Heart right ventricle (tissue), 16 donors: ENCODE measurements around the gene CYS1. TPM values are rescaled to one million over a fixed set of nuclear protein-coding genes. Genes with fewer than 3 reads are reported as not detected.
A peak's percentile ranks its signal among the peaks of the same experiment; 100 is the strongest.

Source experiments
- ATAC-seq, 8 donors: fragments of 200-7000 bp; cut with Tn5 transposase; one replicate each; pipeline ENCODE4 v1.9.1; 2020; ENCODE audit warnings: mild to moderate bottlenecking in 8 of 8, moderate library complexity in 8 of 8, moderate number of reproducible peaks in 1 of 8
- DNase-seq, 2 donors: peaks; one replicate each; pipeline ENCODE4 v3.0.0-alpha.2; 2020
- H3K27ac ChIP-seq, 10 donors: fragments of 200-600 bp; sonication (generic) in 2 of 10; one replicate each; pipeline versions ENCODE4 v1.5.0 to v1.8.0; 2020 to 2022; ENCODE audit warnings: mild to moderate bottlenecking in 3 of 10
- H3K27me3 ChIP-seq, 7 donors: fragments of 200-600 bp; one replicate each; pipeline ENCODE4 v1.8.0; 2021 to 2022; ENCODE audit warnings: mild to moderate bottlenecking in 2 of 7
- H3K36me3 ChIP-seq, 9 donors: fragments of 200-600 bp; sonication (generic) in 1 of 9; one replicate each; pipeline versions ENCODE4 v1.5.0 to v1.8.0; 2020 to 2022; ENCODE audit warnings: mild to moderate bottlenecking in 2 of 9
- H3K4me1 ChIP-seq, 9 donors: fragments of 200-600 bp; sonication (generic) in 1 of 9; one replicate each; pipeline versions ENCODE4 v1.5.0 to v1.8.0; 2020 to 2022; ENCODE audit warnings: mild to moderate bottlenecking in 4 of 9
- H3K4me3 ChIP-seq, 10 donors: fragments of 200-600 bp; sonication (generic) in 2 of 10; one replicate each; pipeline versions ENCODE4 v1.5.0 to v1.8.0; 2020 to 2022; ENCODE audit warnings: mild to moderate bottlenecking in 7 of 10, moderate library complexity in 2 of 10
- H3K9me3 ChIP-seq, 11 donors: fragments of 200-600 bp in 10 of 11; sonication (generic) in 2 of 11; one replicate each; pipeline versions ENCODE4 v1.5.0 to v1.8.0; 2013 to 2022; ENCODE audit warnings: mild to moderate bottlenecking in 2 of 11, control low read depth in 1 of 11, moderate library complexity in 1 of 11
- WGBS, 2 donors: extraction: QIAGEN DNeasy Blood & Tissue Kit; methylation state at CpG; one replicate each; pipeline ENCODE4 v1.1.7; 2013; ENCODE audit warnings: inconsistent platforms in 1 of 2; 5-methylcytosine and 5-hydroxymethylcytosine counted together
- intact Hi-C, 10 donors: fragments of 100-400 bp; cut with DNase I; formaldehyde crosslinking; loops; one replicate each; pipeline versions ENCODE4 v1.11.1 to v1.14.2; 2022
- polyA plus RNA-seq, 2 donors: library from polyadenylated mRNA; stranded (reverse); fragments of 200-250 nt; gene quantifications; one replicate each; pipeline ENCODE4 v1.2.3, GENCODE V29; 2013
- total RNA-seq, 10 donors: library from RNA; stranded (reverse); fragmentation: NEBNext Ultra II Directional in 3 of 10; extraction: Animal tissue kit (Norgen Biotek cat#: 25700) in 3 of 10; gene quantifications; one replicate each; pipeline versions ENCODE4 v1.2.1 to v1.2.4, GENCODE V29; 2021 to 2023
- TF ChIP-seq, protein P1 (sequence below), 9 donors: fragments of 200-600 bp; sonication (generic) in 2 of 9; IDR thresholded peaks; one replicate each; pipeline versions ENCODE4 v1.5.0 to v1.8.0; 2021 to 2022; ENCODE audit warnings: antibody characterized with exemption in 9 of 9, mild to moderate bottlenecking in 5 of 9, moderate library complexity in 1 of 9
- donor health status: Arrhythmogenic right ventricular cardiomyopathy.
- donor health status: ischemic (EF 13 %, LVEDD 7.1; RV severe dilation, severe dysfunction).
- donor health status: healthy with polysubstance abuse.
- donor health status: DM: no; HTN: yes; CAD: no.
- donor health status: DM: no; HTN: no; CAD: no.
- donor health status: ischemic (EF 25% LVEDD 6.9; RV normal size, moderate dysfunction).
- donor health status: ischemic (EF 25% LVEDD 5.7; RV mildly dilated, moderate dysfunction).
- donor health status: healthy.
- donor health status: DM: yes; HTN: yes; CAD: no.
- donor health status: Ischemic cardiomyopathy.
- donor health status: ischemic (EF 35%, LVEDD 5.7; RV mildly dilated, moderate dysfunction).
- donor health status: nonischemic (EF 11% LVEDD 7.7; RV severe dilation, severe dysfunction).
- donor health status: DM: yes; HTN: yes; CAD: no.
- donor health status: PGD.
- donor health status: ischemic (EF 29% LVEDD 5.4; RV normal size, mild dysfunction).
- donor health status: nonischemic (EF 23%, LVEDD 6.1; RV moderate dilation, normal function).

The CYS1 gene
- total and polyA plus RNA-seq, 12 donors: 0.38 to 7.2 (median 2.8) TPM

- 0 to 1% methylated on average over 78 to 81 of the region's 81 CpGs for WGBS, 2 donors
- Histone ChIP-seq H3K9me3 (no peaks in the 10 kb centered on the region), H3K4me1 (peaks cover 14 to 73% (median 29%) of the 10 kb centered on the region in 9 donors), H3K4me3 (peak within 1 kb of the TSS; percentile 39 to 77 (median 54)), H3K27me3 (peaks cover 11 to 27% (median 18%) of the 10 kb centered on the region in 7 donors), H3K27ac (peak within 1 kb of the TSS in 1 of 10 donors; percentile 77), H3K36me3 (peaks cover 0 to 6% (median 0%) of the 10 kb centered on the region in 9 donors)
- ATAC-seq (peak; percentile 89 to 94 (median 92)), DNase-seq (peak; percentile 92 to 93)
- TF ChIP-seq, protein P1, sequence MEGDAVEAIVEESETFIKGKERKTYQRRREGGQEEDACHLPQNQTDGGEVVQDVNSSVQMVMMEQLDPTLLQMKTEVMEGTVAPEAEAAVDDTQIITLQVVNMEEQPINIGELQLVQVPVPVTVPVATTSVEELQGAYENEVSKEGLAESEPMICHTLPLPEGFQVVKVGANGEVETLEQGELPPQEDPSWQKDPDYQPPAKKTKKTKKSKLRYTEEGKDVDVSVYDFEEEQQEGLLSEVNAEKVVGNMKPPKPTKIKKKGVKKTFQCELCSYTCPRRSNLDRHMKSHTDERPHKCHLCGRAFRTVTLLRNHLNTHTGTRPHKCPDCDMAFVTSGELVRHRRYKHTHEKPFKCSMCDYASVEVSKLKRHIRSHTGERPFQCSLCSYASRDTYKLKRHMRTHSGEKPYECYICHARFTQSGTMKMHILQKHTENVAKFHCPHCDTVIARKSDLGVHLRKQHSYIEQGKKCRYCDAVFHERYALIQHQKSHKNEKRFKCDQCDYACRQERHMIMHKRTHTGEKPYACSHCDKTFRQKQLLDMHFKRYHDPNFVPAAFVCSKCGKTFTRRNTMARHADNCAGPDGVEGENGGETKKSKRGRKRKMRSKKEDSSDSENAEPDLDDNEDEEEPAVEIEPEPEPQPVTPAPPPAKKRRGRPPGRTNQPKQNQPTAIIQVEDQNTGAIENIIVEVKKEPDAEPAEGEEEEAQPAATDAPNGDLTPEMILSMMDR (IDR thresholded peaks at IDR 0.05): no peak
- intact Hi-C loops: loop anchor here in 8 of 10 donors (2.0 to 10.0 kb wide), 7 partner anchors 182 to 545 kb away; partner anchors contain the start of gene HPCAL1 (in 1 of the 8)
These were observed 42.5 kb upstream of the CYS1 start, which contains the start of gene RRM2 for GRCh38 chr2:10122500-10123280. Gene RRM2, plus strand, starts transcription at chr2:10122739. Its CDS starts 60 bp downstream, at chr2:10122799.

- no peaks in the 10 kb centered on the region for H3K36me3 ChIP-seq
- intact Hi-C loops: loop anchor here in 7 of 10 donors (5.0 to 10.0 kb wide), 6 partner anchors 184 to 546 kb away; partner anchors contain the start of gene HPCAL1 (in 1 of the 7)
- H3K4me1 ChIP-seq: peaks cover 14 to 69% (median 29%) of the 10 kb centered on the region in 9 donors
- ATAC-seq (no peak), DNase-seq (no peak)
- TF ChIP-seq, protein P1 (IDR thresholded peaks at IDR 0.05): no peak
- H3K27me3 ChIP-seq: peaks cover 11 to 27% (median 18%) of the 10 kb centered on the region in 7 donors
- WGBS, 2 donors: 35 to 37% methylated on average over 13 of the region's 13 CpGs
- H3K4me3 ChIP-seq: peak overlapping the region; percentile 23 to 82 (median 64)
- H3K27ac ChIP-seq: peak overlapping the region in 8 of 10 donors; percentile 47 to 82 (median 69)
- no peaks in the 10 kb centered on the region for H3K9me3 ChIP-seq
These were observed 40.8 kb upstream of the CYS1 start for GRCh38 chr2:10120877-10121574.

GRCh38 chr2:10120158-10120876, 40.1 kb upstream of the CYS1 start:
- intact Hi-C loops: loop anchor here in 7 of 10 donors (5.0 to 10.0 kb wide), 6 partner anchors 184 to 547 kb away; partner anchors contain the start of gene HPCAL1 (in 1 of the 7)
- ATAC-seq: peak; percentile 87 to 96 (median 94)
- H3K27me3 ChIP-seq: peaks cover 11 to 27% (median 18%) of the 10 kb centered on the region in 7 donors
- peak overlapping the region; percentile 23 to 82 (median 64) for H3K4me3 ChIP-seq
- TF ChIP-seq, protein P1 (IDR thresholded peaks at IDR 0.05): no peak
- H3K9me3 ChIP-seq: no peaks in the 10 kb centered on the region
- H3K27ac ChIP-seq: peak overlapping the region in 9 of 10 donors; percentile 47 to 82 (median 68)
- peaks cover 14 to 62% (median 29%) of the 10 kb centered on the region in 9 donors for H3K4me1 ChIP-seq
- 0 to 1% methylated on average over 60 of the region's 60 CpGs for WGBS, 2 donors
- peak; percentile 93 to 95 for DNase-seq
- no peaks in the 10 kb centered on the region for H3K36me3 ChIP-seq
